Cardiac fibroblast (primary cell): ENCODE results near the gene CDNF.
A peak's percentile ranks its signal among the peaks of the same experiment; 100 is the strongest.

Source experiments
- DNase-seq, 2 donors: peaks; one replicate each; pipeline versions ENCODE4 v3.0.0 to v3.0.0-alpha.2; 2010; ENCODE audit warnings: low read depth in 2 of 2
- H3K4me3 ChIP-seq, 2 donors: replicated peaks in 1 of 2; 1 replicate in 1 of 2; 2 replicates in 1 of 2; pipeline ENCODE4 v1.5.1; 2011; ENCODE audit warnings: low read depth in 2 of 2, low read length in 2 of 2, mild to moderate bottlenecking in 2 of 2, moderate library complexity in 1 of 2
- CTCF ChIP-seq: IDR thresholded peaks from one replicate; pipeline ENCODE4 v1.5.1; 2011; ENCODE audit warnings: low read depth, mild to moderate bottlenecking, low read length, inconsistent platforms

CDNF gene

DNA sequence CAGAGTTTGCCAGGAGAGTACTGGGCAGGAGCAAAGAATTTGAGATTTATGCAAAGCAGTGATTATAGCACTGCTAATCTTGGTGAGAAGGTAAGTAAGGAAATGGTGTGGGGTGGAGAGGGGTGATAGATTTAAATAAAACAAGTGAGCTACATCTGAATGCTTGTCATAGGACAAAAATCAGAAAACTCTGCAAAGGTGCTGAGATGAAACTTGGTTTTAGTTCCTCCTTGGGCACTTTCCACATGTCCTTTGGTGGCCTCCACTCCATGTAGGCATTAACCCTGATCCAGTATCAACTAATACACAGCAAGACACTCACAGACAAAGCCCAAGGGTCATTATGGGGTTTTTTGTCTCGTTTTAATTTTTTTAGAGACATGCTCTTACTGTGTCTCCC lies 37.4 kb downstream of the CDNF start:
- no peak for TF ChIP-seq CTCF
- no peak overlapping the region for H3K4me3 ChIP-seq
- no peak for DNase-seq

DNA sequence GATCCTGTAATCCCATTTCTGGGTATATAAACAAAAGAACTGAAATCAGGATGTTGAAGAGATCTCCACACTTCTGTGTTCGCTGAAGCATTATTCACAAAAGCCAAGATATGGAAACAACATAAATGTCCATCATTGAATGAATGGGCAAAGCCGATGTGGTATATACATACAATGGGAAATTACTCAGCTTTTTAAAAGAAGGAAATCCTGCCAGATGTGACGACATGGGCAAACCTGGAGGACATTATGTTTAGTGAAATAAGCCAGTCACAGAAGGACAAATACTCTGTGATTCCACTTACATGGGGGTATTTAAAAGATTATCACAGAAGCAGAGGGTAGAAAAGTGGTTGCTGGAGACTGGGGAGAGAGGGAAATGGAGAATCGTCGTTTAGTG lies 39.2 kb downstream of the CDNF start:
- no peak for TF ChIP-seq CTCF
- DNase-seq = no peak

DNA sequence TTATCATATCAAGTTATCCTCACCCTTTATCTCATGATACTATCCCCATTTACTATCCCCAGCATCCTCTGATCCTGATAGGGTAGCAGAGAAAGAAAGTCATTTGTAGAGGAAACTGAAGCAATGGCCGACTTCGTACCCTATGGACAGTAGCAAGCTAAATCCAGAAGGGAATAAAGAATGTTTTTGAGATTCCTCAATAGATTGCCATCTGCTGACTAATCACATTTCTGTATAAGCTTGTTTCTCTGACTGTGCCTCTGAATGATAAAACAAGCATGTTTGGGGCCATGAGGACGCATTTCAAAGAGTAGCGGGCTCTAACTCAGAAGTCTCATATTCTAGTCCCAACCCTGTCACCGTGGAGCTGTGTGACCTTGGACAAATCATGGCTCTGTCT lies 49.9 kb downstream of the CDNF start:
- no peak overlapping the region for H3K4me3 ChIP-seq
- TF ChIP-seq CTCF = no peak
- DNase-seq = no peak

More for the DNA sequence above, 39.2 kb downstream of the CDNF start:
- no peak overlapping the region for H3K4me3 ChIP-seq

DNA sequence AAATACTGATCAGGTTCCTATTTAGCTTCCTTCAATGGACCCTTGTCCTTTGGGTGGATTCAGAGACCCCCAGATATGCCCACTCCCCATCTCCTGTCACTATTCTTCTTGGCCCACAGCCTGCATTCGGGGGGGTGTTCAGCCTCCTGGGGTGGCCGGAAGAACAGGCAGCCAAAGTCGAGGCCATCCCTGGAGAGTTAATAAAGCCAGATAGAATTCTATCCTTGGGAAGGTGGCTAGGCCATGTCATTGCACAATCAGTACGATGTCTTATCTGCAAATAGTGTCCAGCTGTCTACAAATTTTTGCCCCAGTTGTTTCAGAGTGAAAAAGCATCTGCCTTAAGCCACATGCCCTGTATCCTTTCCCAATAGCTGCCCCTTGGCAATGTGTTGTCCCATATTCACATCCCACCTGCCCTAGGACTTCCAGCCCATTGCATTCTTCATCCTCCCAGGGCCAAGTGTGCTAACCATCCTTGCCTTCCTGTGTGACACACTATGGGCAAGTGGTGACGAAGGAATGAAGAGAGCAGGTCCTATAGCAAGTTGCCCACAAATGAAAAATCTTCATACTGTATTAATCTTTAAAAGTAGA lies 53.3 kb downstream of the CDNF start:
- TF ChIP-seq CTCF = no peak
- DNase-seq = no peak
- H3K4me3 ChIP-seq = no peak overlapping the region

DNA sequence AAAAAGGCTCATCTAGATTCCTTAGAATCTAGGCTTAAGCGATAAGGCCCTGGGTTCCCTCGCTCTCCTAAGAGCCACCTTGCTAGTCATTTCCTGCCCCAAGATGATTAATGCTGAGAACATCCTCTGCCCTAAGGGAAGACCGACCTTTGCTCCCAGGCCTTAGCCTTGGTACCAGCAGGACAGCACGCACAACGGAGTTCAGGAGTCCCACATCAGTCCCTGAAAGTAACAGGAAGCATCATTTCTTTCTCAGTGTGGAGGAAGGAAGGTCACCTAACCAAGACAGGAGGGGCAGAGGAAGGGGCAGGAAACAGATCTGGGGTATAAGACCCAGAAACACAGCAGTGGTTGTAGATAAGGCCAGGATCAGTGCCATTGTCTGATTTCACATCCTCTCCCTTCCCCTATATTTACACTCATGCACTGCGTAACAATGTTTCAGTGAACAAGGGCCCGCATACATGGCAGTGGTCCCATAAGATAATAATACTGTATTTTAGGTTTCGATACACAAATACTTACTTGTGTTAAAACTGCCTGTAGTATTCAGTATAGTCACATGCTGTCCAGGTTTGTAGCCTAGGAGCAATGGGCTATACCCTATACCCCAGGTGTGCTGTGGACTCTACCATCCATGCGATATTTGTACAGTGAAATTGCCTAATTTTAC lies 55.0 kb downstream of the CDNF start:
- H3K4me3 ChIP-seq = no peak overlapping the region
- no peak for TF ChIP-seq CTCF
- DNase-seq = peak; percentile 36 to 45

DNA sequence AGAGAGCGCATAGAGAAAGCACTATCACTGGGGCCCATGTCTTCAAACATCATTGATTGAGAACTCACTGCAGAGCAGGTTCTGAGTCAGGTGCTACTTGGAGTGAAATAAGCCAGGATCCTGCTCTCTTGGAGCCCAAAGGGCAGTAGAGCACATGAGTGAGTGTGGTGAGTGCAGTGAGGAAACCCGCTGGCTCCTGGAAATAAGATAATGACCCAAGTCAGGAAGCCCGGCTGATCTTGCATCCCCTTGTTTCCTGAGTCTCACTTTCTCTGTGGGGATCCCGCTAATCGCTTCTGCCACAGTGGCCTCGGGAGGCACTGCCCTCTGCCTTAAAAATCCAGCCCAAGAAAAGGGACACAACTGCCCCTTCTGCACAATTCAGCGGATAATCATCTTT lies 56.1 kb downstream of the CDNF start:
- TF ChIP-seq CTCF = no peak
- no peak overlapping the region for H3K4me3 ChIP-seq

More for the DNA sequence above, 56.1 kb downstream of the CDNF start:
- no peak for DNase-seq
